ENCODE measurements around the gene SIKE1. TPM values are rescaled to one million over a fixed set of nuclear protein-coding genes. Genes with fewer than 3 reads are reported as not detected.

Gene SIKE1
- total RNA-seq, 1 experiment from 2014 or later, result 26.7 TPM

DNA sequence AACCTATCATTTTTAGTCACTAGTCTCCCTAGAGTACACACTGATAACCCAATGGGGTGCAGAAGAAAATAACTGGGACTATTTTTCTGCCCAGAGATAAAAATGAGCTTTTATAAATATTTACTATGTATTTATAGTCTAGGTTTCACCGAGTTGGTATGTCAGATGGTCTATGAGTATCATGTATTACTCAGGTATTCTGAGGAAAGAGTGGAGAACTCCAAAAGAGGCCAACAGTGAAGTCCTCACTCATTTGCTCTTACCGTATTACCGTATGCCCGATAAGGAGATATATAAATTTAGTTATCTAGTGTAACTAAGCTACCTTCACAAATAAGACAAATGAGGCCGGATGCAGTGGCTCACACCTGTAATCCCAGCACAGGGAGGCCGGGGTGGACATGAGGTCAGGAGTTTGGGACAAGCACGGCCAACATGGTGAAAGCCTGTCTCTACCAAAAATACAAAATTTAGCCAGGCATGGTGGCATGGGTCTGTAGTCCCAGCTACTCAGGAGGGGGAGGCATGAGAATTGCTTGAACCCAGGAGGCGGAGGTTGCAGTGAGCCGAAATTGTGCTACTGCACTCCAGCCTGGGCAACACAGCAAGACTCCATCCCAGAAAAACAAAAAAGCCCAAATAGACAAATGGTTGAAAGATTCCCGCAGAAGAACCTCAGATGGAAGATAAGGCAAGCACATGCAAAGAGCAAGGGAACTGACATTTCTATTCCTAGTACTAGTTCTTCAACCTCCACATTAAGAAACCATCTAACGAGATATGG lies 38.3 kb downstream of the SIKE1 start:
- no peak overlapping the region for H3K4me3 Mint-ChIP-seq (ENCODE audit: low read depth, unreplicated experiment)
- BruUV-seq (replicated peaks), result no TSS peak
- H3K27me3 Mint-ChIP-seq (ENCODE audit: unreplicated experiment), result no peaks in the 10 kb centered on the region
- no peaks in the 10 kb centered on the region for H3K4me1 Mint-ChIP-seq (ENCODE audit: low read depth, unreplicated experiment)
- H3K36me3 Mint-ChIP-seq (ENCODE audit: insufficient read depth, unreplicated experiment), result peaks cover 25% of the 10 kb centered on the region
- intact Hi-C loops (cut with micrococcal nuclease; ENCODE audit: unreplicated experiment), result no loop called here
- no peak for DNase-seq
- no peak overlapping the region for H3K27ac Mint-ChIP-seq (ENCODE audit: unreplicated experiment)
- TF ChIP-seq, protein P1, sequence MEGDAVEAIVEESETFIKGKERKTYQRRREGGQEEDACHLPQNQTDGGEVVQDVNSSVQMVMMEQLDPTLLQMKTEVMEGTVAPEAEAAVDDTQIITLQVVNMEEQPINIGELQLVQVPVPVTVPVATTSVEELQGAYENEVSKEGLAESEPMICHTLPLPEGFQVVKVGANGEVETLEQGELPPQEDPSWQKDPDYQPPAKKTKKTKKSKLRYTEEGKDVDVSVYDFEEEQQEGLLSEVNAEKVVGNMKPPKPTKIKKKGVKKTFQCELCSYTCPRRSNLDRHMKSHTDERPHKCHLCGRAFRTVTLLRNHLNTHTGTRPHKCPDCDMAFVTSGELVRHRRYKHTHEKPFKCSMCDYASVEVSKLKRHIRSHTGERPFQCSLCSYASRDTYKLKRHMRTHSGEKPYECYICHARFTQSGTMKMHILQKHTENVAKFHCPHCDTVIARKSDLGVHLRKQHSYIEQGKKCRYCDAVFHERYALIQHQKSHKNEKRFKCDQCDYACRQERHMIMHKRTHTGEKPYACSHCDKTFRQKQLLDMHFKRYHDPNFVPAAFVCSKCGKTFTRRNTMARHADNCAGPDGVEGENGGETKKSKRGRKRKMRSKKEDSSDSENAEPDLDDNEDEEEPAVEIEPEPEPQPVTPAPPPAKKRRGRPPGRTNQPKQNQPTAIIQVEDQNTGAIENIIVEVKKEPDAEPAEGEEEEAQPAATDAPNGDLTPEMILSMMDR (IDR thresholded peaks at IDR 0.05; ENCODE audit: unreplicated experiment), result no peak
- CTCF ChIA-PET, result no interaction called here
- no peaks in the 10 kb centered on the region for H3K9me3 Mint-ChIP-seq (ENCODE audit: low read depth, unreplicated experiment)

DNA sequence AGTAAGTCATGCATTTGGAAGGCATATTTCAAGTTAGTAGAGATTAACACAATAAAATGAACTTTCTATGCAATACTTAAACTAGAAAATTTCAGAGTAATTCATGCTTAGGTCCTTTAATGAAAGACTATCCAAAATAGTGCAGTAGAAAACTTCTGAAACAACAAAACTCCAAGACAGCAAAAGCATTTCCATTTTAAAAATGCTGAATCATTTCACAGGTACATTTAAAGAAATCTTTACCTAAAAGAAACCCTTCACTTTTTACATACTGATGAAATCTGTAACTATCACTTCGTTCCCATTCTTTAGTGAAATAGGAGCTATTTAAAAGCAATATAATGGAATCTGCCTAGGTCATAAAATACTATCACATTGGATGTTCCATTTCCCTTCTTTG lies 40.2 kb downstream of the SIKE1 start:
- Mint-ChIP-seq H3K36me3 (ENCODE audit: insufficient read depth, unreplicated experiment) (peaks cover 34% of the 10 kb centered on the region), H3K9me3 (ENCODE audit: low read depth, unreplicated experiment) (no peaks in the 10 kb centered on the region), H3K4me3 (ENCODE audit: low read depth, unreplicated experiment) (no peak overlapping the region), H3K27ac (ENCODE audit: unreplicated experiment) (no peak overlapping the region), H3K4me1 (ENCODE audit: low read depth, unreplicated experiment) (peaks cover 10% of the 10 kb centered on the region), H3K27me3 (ENCODE audit: unreplicated experiment) (no peaks in the 10 kb centered on the region)
- CTCF ChIA-PET, result no interaction called here
- TF ChIP-seq, protein P1 (IDR thresholded peaks at IDR 0.05; ENCODE audit: unreplicated experiment), result no peak
- intact Hi-C loops (cut with micrococcal nuclease; ENCODE audit: unreplicated experiment), result no loop called here
- BruUV-seq (replicated peaks), result no TSS peak
- no peak for DNase-seq

DNA sequence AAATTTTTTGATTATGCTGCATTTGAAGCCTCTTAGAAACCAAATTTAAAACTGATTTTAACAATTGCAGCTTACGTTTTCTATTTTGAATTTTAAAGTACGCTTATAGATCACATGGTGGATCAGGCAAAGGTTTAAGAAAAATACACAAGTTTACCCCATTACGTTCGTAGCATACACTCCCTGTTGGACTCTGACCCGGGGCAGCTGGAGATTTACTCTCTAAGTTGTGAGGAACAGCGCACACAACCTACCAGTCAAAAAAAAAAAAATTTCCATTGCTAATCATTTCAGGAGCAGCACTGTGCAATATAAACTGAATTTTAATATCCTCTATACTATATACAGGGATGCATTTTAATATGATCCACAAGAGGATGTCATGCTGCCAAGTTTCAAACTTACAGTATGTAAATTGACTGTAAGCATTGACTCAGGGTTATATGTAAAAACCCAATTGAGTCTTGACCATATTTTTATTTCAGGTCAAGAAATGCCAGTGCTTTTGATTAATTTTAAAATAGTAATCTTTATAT lies 43.1 kb downstream of the SIKE1 start:
- H3K9me3 Mint-ChIP-seq (ENCODE audit: low read depth, unreplicated experiment), result no peaks in the 10 kb centered on the region
- peaks cover 10% of the 10 kb centered on the region for H3K4me1 Mint-ChIP-seq (ENCODE audit: low read depth, unreplicated experiment)
- H3K36me3 Mint-ChIP-seq (ENCODE audit: insufficient read depth, unreplicated experiment), result peaks cover 36% of the 10 kb centered on the region
- CTCF ChIA-PET, result no interaction called here
- H3K27ac Mint-ChIP-seq (ENCODE audit: unreplicated experiment), result no peak overlapping the region
- DNase-seq, result no peak
- BruUV-seq (replicated peaks), result no TSS peak
- intact Hi-C loops (cut with micrococcal nuclease; ENCODE audit: unreplicated experiment), result no loop called here
- no peak overlapping the region for H3K4me3 Mint-ChIP-seq (ENCODE audit: low read depth, unreplicated experiment)
- no peaks in the 10 kb centered on the region for H3K27me3 Mint-ChIP-seq (ENCODE audit: unreplicated experiment)
- TF ChIP-seq, protein P1 (IDR thresholded peaks at IDR 0.05; ENCODE audit: unreplicated experiment), result no peak

DNA sequence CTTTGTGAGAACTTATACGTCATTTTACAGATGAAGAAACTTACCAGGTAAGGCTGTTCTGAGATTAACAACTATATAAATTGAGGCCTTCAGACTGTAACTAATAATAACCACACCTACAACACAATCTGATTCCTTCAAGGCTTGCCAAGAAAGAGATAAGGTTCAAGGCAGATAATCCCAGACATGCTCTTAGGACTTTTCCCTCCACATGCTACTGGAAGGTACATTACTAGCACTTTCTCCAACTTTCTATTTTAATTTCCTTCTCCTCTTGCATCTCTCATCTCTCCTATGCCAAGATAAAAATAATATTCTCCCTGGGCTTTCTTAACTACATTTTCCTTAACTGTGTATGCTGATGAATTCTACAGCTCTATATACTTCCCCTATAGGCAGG lies 45.0 kb downstream of the SIKE1 start:
- intact Hi-C loops (cut with micrococcal nuclease; ENCODE audit: unreplicated experiment), result no loop called here
- Mint-ChIP-seq H3K4me1 (ENCODE audit: low read depth, unreplicated experiment) (peaks cover 10% of the 10 kb centered on the region), H3K4me3 (ENCODE audit: low read depth, unreplicated experiment) (no peak overlapping the region), H3K27me3 (ENCODE audit: unreplicated experiment) (no peaks in the 10 kb centered on the region), H3K27ac (ENCODE audit: unreplicated experiment) (no peak overlapping the region), H3K36me3 (ENCODE audit: insufficient read depth, unreplicated experiment) (peaks cover 52% of the 10 kb centered on the region), H3K9me3 (ENCODE audit: low read depth, unreplicated experiment) (no peaks in the 10 kb centered on the region)
- TF ChIP-seq, protein P1 (IDR thresholded peaks at IDR 0.05; ENCODE audit: unreplicated experiment), result no peak
- CTCF ChIA-PET, result no interaction called here
- no TSS peak for BruUV-seq (replicated peaks)
- no peak for DNase-seq
